ENCODE measurements around the gene NMNAT3.

The NMNAT3 gene

GRCh38 chr3:139677388-139678155, at the start of gene NMNAT3:
Gene NMNAT3, minus strand, starts transcription at chr3:139677972. Its CDS starts 50,248 bp downstream, at chr3:139627724.
- peak; percentile 57 to 63 for DNase-seq (ENCODE audit: low read depth in 2 of 2)

- no peak for DNase-seq (ENCODE audit: low read depth in 2 of 2)
Measured at GRCh38 chr3:139721370-139721769, 43.6 kb upstream of the NMNAT3 start.

- DNase-seq (ENCODE audit: low read depth in 2 of 2) = no peak
Measured at GRCh38 chr3:139718415-139718814, 40.6 kb upstream of the NMNAT3 start.

- DNase-seq (ENCODE audit: low read depth in 2 of 2) = no peak
Measured at GRCh38 chr3:139716908-139717485, 39.2 kb upstream of the NMNAT3 start.

GRCh38 chr3:139715743-139716360, 38.1 kb upstream of the NMNAT3 start:
- DNase-seq (ENCODE audit: low read depth in 2 of 2) = no peak

GRCh38 chr3:139715166-139715565, 37.4 kb upstream of the NMNAT3 start:
- DNase-seq (ENCODE audit: low read depth in 2 of 2) = no peak

GRCh38 chr3:139710212-139710611, 32.4 kb upstream of the NMNAT3 start:
- no peak for DNase-seq (ENCODE audit: low read depth in 2 of 2)

GRCh38 chr3:139705631-139706030, 27.9 kb upstream of the NMNAT3 start:
- DNase-seq (ENCODE audit: low read depth in 2 of 2) = no peak

- DNase-seq (ENCODE audit: low read depth in 2 of 2) = no peak
Measured at GRCh38 chr3:139696314-139696604, 18.5 kb upstream of the NMNAT3 start.

GRCh38 chr3:139695426-139696313, 17.9 kb upstream of the NMNAT3 start:
- no peak for DNase-seq (ENCODE audit: low read depth in 2 of 2)

GRCh38 chr3:139695007-139695406, 17.2 kb upstream of the NMNAT3 start:
- DNase-seq (ENCODE audit: low read depth in 2 of 2) = no peak

GRCh38 chr3:139694542-139694941, 16.8 kb upstream of the NMNAT3 start:
- DNase-seq (ENCODE audit: low read depth in 2 of 2) = no peak

- DNase-seq (ENCODE audit: low read depth in 2 of 2) = no peak
Measured at GRCh38 chr3:139691619-139692018, 13.8 kb upstream of the NMNAT3 start.

- no peak for DNase-seq (ENCODE audit: low read depth in 2 of 2)
Measured at GRCh38 chr3:139689708-139690228, 12.0 kb upstream of the NMNAT3 start.

GRCh38 chr3:139689122-139689521, 11.3 kb upstream of the NMNAT3 start:
- no peak for DNase-seq (ENCODE audit: low read depth in 2 of 2)

- no peak for DNase-seq (ENCODE audit: low read depth in 2 of 2)
Measured at GRCh38 chr3:139687431-139687830, 9.7 kb upstream of the NMNAT3 start.

GRCh38 chr3:139686624-139687023, 8.9 kb upstream of the NMNAT3 start:
- no peak for DNase-seq (ENCODE audit: low read depth in 2 of 2)

GRCh38 chr3:139686206-139686605, 8.4 kb upstream of the NMNAT3 start:
- DNase-seq (ENCODE audit: low read depth in 2 of 2) = no peak

GRCh38 chr3:139679220-139679775, 1.5 kb upstream of the NMNAT3 start:
- DNase-seq (ENCODE audit: low read depth in 2 of 2) = no peak

- no peak for DNase-seq (ENCODE audit: low read depth in 2 of 2)
Measured at GRCh38 chr3:139676632-139677387, 962 bp downstream of the NMNAT3 start.

- no peak for DNase-seq (ENCODE audit: low read depth in 2 of 2)
Measured at GRCh38 chr3:139676108-139676507, 1.7 kb downstream of the NMNAT3 start.

Data from activated CD8-positive, alpha-beta memory T cell treated with anti-CD3 and anti-CD28 coated beads for 4 hours (primary cell).